ENCODE data around the gene CYBC1.

DNA sequence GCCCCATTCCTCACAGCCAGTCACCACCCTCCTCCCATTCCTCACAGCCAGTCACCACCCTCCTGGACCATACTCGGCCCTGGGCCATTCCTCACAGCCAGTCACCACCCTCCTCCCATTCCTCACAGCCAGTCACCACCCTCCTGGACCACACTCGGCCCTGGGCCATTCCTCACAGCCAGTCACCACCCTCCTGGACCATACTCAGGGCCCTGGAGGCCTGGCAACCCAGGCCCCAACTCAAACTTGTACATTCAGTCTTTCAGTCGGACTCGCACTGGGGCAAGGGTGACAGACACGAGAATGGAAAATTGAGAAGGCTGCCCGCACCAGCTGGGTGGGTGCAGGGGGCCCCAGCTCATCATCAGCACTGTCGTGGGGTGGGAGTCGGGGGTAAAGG is 38.6 kb upstream of the CYBC1 start:
- TF ChIP-seq POLR2A (IDR thresholded peaks at IDR 0.05) (no peak), CTCF (IDR thresholded peaks at IDR 0.05) (no peak)

Measured in tibial nerve (tissue), 3 donors.